DND-41 (cell line): Measurements from ENCODE around the gene CEP290.

ENCODE experiments used
- ATAC-seq: fragments of 200-7000 bp; cut with Tn5 transposase; 3 replicates; pipeline ENCODE4 v1.9.1; 2021; ENCODE audit warnings: low read depth; ENCODE audit not compliant: insufficient read depth
- DNase-seq: peaks from one replicate; pipeline ENCODE4 v3.0.0-alpha.2; 2020
- H2AFZ ChIP-seq: 2 replicates; pipeline ENCODE4 v1.6.0; 2012; ENCODE audit warnings: low read depth, low read length
- H3K27ac ChIP-seq: 2 replicates; pipeline ENCODE4 v1.5.1; 2012; ENCODE audit warnings: low read length, inconsistent platforms
- H3K27me3 ChIP-seq: fragments of 200-600 bp; sonication (generic); 2 replicates; pipeline ENCODE4 v1.6.0; 2012; ENCODE audit warnings: low read length, mild to moderate bottlenecking, inconsistent platforms; ENCODE audit not compliant: insufficient read depth, poor library complexity
- H3K36me3 ChIP-seq: 2 replicates; pipeline ENCODE4 v1.5.1; 2012; ENCODE audit warnings: low read length, inconsistent platforms; ENCODE audit not compliant: insufficient read depth
- H3K4me1 ChIP-seq: 2 replicates; pipeline ENCODE4 v1.5.1; 2012; ENCODE audit warnings: mild to moderate bottlenecking, low read length; ENCODE audit not compliant: insufficient read depth
- H3K4me2 ChIP-seq: 2 replicates; pipeline ENCODE4 v1.6.0; 2012; ENCODE audit warnings: mild to moderate bottlenecking, moderate library complexity, low read length, inconsistent platforms; ENCODE audit not compliant: insufficient read depth
- H3K4me3 ChIP-seq, 2 experiments: fragments of 200-600 bp in 1 of 2; shearing (Covaris generic) in 1 of 2; 2 replicates each; pipeline ENCODE4 v1.5.1; 2012 to 2016; ENCODE audit warnings: inconsistent platforms in 2 of 2, low read length in 2 of 2, mild to moderate bottlenecking in 2 of 2, low read depth in 1 of 2, moderate library complexity in 1 of 2
- H3K79me2 ChIP-seq: 2 replicates; pipeline ENCODE4 v1.6.0; 2012; ENCODE audit warnings: low read length, inconsistent platforms; ENCODE audit not compliant: insufficient read depth
- H3K9ac ChIP-seq: 2 replicates; pipeline ENCODE4 v1.6.0; 2012; ENCODE audit warnings: low read depth, mild to moderate bottlenecking, inconsistent platforms, low read length, moderate library complexity
- H3K9me3 ChIP-seq: 2 replicates; pipeline ENCODE4 v1.5.1; 2012; ENCODE audit warnings: low read length, moderate library complexity, mild to moderate bottlenecking, inconsistent platforms; ENCODE audit not compliant: insufficient read depth, severe bottlenecking
- H4K20me1 ChIP-seq: 2 replicates; pipeline ENCODE4 v1.6.0; 2012; ENCODE audit warnings: low read length; ENCODE audit not compliant: insufficient read depth
- EZH2 ChIP-seq: IDR thresholded peaks from 3 replicates; pipeline ENCODE4 v1.6.1; 2012; ENCODE audit warnings: borderline replicate concordance, low read depth, mild to moderate bottlenecking, moderate library complexity, low read length, inconsistent platforms; ENCODE audit not compliant: severe bottlenecking
- TF ChIP-seq, protein P1 (sequence below): IDR thresholded peaks from 2 replicates; pipeline ENCODE4 v1.5.1; 2012; ENCODE audit warnings: borderline replicate concordance, low read length, moderate library complexity, mild to moderate bottlenecking; ENCODE audit not compliant: poor library complexity, severe bottlenecking; ENCODE audit errors: extremely low read depth

Gene CEP290

GRCh38 chr12:88044035-88044434 lies 97.9 kb downstream of the CEP290 start:
- H3K27me3 ChIP-seq: no peaks in the 10 kb centered on the region
- H4K20me1 ChIP-seq: peaks cover 9% of the 10 kb centered on the region; the same call in 1 of the 2 replicates
- ATAC-seq: no peak
- H2AFZ ChIP-seq: no peak overlapping the region
- no peak overlapping the region for H3K4me2 ChIP-seq
- no peaks in the 10 kb centered on the region for H3K9me3 ChIP-seq
- peaks cover 76% of the 10 kb centered on the region for H3K36me3 ChIP-seq
- H3K27ac ChIP-seq: no peak overlapping the region
- no peak for DNase-seq
- H3K4me3 ChIP-seq: no peak overlapping the region
- no peak overlapping the region for H3K9ac ChIP-seq
- TF ChIP-seq EZH2: no peak
- TF ChIP-seq, protein P1, sequence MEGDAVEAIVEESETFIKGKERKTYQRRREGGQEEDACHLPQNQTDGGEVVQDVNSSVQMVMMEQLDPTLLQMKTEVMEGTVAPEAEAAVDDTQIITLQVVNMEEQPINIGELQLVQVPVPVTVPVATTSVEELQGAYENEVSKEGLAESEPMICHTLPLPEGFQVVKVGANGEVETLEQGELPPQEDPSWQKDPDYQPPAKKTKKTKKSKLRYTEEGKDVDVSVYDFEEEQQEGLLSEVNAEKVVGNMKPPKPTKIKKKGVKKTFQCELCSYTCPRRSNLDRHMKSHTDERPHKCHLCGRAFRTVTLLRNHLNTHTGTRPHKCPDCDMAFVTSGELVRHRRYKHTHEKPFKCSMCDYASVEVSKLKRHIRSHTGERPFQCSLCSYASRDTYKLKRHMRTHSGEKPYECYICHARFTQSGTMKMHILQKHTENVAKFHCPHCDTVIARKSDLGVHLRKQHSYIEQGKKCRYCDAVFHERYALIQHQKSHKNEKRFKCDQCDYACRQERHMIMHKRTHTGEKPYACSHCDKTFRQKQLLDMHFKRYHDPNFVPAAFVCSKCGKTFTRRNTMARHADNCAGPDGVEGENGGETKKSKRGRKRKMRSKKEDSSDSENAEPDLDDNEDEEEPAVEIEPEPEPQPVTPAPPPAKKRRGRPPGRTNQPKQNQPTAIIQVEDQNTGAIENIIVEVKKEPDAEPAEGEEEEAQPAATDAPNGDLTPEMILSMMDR: no peak
- peaks cover 35% of the 10 kb centered on the region for H3K79me2 ChIP-seq
- H3K4me1 ChIP-seq: 0 out of 2 replicates have a peak, but pooled peaks cover 7% of the 10 kb centered on the region

DNA sequence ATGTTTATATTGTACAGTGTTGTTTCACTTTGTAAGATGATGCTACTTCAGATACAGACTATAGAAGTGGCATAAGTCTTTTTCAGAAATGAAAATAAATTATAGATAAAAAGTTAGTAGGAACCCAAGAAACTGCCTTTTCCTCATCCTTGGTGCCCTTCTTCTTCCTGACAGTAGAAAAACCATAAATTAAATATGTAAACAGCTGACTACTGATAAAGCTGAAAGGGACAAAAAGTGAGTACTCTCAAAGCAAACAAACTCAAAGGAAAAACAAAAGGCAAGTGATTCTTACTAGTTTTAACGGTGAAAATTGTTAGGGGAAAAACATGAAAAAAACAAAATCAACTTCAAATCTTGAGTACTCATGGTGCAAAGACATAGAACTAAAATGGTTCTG lies 104.1 kb downstream of the CEP290 start:
- TF ChIP-seq, protein P1: no peak
- TF ChIP-seq EZH2: no peak
- no peaks in the 10 kb centered on the region for H3K9me3 ChIP-seq
- H3K4me3 ChIP-seq: peak overlapping the region in 1 of 2 experiments; percentile 29; a peak in 1 of 4 replicates
- peaks cover 21% of the 10 kb centered on the region; the same call in 1 of the 2 replicates for H4K20me1 ChIP-seq
- H3K79me2 ChIP-seq: peaks cover 71% of the 10 kb centered on the region
- no peak overlapping the region for H2AFZ ChIP-seq
- DNase-seq (no peak), ATAC-seq (no peak)
- no peak overlapping the region for H3K27ac ChIP-seq
- peaks cover 45% of the 10 kb centered on the region for H3K4me1 ChIP-seq
- peaks cover 27% of the 10 kb centered on the region for H3K36me3 ChIP-seq
- H3K9ac ChIP-seq: peak overlapping the region; percentile 19; the same call in 1 of the 2 replicates
- H3K4me2 ChIP-seq: peak overlapping the region; percentile 87; the same call in 1 of the 2 replicates
- no peaks in the 10 kb centered on the region for H3K27me3 ChIP-seq

DNA sequence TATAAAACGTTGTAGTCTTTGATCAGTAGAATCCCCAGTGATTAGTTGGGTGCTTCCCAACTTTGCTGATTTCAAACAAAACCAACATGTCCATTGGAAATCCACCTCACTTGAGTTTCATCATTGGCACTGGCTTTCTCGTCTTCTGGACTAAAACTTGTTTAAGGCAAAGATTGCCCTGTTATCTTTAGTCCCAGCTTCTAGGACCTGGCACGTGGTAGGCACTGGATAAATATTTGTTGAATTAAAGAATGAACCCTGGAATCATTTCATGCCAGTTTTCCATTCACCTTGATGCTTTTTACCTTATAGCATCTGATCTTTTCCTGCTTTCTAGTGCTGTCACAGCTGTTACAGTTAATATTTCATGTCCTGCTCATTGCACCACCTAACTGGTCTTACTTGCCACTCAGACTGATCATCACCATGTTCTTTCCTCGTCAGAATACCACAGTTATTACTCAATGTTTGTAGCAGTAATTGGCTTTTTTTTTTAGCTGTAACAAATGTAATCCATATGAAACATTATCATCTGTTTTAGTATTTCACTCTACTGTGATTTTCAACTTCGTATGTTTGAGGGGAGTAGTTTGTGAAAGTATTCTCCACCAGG lies 105.4 kb downstream of the CEP290 start:
- Histone ChIP-seq H3K79me2 (peaks cover 60% of the 10 kb centered on the region), H3K4me2 (peak overlapping the region; percentile 87), H3K27me3 (no peaks in the 10 kb centered on the region), H3K4me3 (peak overlapping the region; percentile 68 to 89), H3K27ac (peak overlapping the region; percentile 83; the same call in 1 of the 2 replicates), H2AFZ (no peak overlapping the region), H3K9ac (peak overlapping the region; percentile 77), H3K4me1 (peaks cover 41% of the 10 kb centered on the region), H4K20me1 (peaks cover 17% of the 10 kb centered on the region; the same call in 1 of the 2 replicates), H3K9me3 (no peaks in the 10 kb centered on the region), H3K36me3 (peaks cover 17% of the 10 kb centered on the region)
- DNase-seq: no peak
- TF ChIP-seq EZH2: no peak
- TF ChIP-seq, protein P1: no peak
- ATAC-seq: no peak
